ENCODE data around the gene PLA2G6.
A peak's percentile ranks its signal among the peaks of the same experiment; 100 is the strongest.

Gene PLA2G6

DNA sequence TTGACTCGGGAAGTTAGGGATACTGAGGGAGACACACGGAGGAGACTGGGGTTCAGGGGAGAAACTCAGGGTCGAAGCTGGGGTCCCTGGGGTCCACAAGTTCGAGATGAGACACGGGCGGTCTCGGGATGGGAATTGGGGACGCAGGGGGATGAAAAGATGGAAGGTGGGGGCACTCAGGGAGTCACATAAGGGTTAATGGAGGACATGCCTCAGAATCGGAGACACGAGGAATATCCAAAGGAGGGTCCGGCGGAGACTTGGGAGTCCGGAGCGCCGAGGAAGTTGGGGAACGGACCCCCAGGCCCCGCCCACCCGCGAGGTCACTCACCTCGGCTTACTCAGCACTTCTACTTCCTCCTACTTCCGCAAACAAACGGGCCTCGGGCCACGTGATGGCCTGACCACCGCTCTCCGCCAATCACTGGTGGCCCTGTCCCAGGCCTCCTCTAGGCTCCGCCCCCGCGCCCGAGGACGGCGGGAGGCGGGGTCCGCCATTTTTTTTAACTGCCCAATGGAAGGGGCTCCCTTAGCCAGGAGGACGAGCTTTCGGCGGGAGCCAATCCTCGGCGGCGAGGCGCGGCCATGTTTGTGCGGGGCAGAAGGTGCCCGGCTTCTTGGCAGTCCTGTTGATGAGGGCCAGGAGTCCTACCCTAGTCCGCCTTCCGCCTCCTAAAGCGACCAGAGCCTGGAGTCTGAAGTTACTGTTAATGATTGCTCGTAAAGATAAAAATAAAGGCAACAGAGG is at the start of gene PLA2G6:
Gene PLA2G6 (minus strand): TSS at position 378 of the 748 bp plus-strand sequence. CDS start 12,404 bp downstream, outside the sequence.
- DNase-seq: peak; percentile 99

DNA sequence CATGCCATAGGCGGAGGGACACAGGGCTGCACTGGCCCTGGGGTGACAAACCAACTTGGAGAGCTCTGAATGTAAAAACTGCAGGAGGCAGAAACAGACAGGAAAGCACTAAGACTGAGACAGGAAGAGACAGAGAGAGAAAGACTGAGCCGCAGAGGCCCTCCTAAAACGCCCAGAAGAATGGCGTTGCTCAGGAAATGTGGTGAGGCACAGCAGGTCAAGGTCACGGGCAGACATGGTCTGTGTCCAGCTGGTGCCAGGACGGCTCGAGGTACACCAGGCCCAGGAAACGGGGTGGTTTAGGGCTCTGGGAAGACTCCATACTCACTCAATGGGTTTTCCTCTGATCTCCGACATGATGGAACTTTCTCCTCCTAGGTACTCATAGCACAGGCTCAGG is 49.3 kb upstream of the PLA2G6 start:
- DNase-seq: no peak

- peak; percentile 77 for DNase-seq
These were observed 48.6 kb upstream of the PLA2G6 start for GRCh38 chr22:38230108-38230825.

DNA sequence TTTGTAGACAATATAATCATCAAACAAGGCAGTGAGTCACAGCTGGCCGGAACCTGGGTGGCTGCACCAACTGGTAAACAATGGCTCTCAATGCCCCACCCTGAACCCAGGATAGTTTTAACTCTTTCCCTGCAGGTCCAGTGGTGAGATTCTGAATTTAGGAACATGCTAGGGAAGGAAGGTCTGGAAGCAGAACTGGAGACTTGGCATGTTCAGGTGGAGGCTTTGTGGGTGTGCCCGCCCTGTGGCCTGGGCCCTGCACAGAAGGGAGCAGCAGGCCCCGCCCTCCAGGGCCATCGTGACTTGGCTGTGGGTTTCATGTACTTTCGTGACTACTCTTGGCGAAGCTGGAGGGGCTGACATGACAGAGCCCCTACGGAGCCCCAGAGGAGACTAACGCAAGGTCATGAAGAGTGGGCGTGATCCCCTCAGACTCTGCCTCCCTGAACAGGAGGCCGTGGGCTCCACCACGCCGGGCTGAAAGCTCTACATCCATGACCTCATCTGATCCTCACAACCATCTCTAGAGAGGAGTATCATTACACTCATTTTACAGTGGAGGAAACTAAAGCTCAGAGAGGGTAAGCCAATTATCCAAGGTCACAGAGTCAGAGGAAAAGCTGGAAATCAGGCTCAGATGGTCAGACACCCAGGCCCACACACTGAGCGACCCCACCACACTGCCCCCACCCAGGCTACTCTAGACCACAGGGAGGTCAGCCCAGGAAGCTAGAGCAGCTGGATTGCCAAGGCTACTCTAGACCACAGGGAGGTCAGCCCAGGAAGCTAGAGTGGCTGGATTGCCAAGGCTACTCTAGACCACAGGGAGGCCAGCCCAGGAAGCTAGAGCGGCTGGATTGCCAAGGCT is 47.5 kb upstream of the PLA2G6 start:
- peak; percentile 51 for DNase-seq

GRCh38 chr22:38228326-38228872 is 46.8 kb upstream of the PLA2G6 start:
- DNase-seq: no peak

- DNase-seq: no peak
These were observed 45.4 kb upstream of the PLA2G6 start for GRCh38 chr22:38226853-38227649.

DNA sequence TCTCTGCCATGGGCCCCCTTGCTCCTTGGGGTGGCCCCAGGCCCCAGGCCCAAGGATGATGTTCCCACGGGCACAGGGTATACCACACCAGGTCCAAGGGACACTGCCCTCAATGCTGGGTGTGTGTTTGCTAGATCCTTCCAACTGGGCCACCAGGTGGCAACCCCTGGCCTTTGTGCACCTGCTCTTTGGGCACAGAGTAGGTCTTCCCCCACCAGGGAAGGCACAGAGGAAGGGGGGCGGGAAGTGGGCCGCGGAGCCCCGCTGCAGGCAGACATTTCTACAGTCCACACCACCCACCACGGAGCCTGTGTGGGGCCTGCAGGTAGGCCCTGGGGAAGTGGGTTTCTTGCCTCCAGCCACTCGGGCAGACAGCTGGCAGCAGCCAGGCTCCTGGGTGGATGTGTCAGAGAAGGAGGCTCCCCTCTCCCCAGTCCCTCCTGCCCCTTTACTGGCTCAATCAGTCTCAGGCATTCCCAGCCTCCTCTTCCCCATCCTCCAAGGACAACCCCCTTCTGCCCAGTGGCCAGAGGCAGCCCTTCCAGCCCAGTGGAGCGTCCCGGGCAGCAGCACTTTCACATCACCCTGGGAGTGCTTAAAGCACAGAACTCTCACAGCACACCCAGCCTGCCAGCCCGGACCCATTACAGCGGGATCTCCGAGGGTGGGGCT is 41.8 kb upstream of the PLA2G6 start:
- DNase-seq: no peak

- no peak for DNase-seq
These were observed 41.1 kb upstream of the PLA2G6 start for GRCh38 chr22:38222797-38223119.

DNA sequence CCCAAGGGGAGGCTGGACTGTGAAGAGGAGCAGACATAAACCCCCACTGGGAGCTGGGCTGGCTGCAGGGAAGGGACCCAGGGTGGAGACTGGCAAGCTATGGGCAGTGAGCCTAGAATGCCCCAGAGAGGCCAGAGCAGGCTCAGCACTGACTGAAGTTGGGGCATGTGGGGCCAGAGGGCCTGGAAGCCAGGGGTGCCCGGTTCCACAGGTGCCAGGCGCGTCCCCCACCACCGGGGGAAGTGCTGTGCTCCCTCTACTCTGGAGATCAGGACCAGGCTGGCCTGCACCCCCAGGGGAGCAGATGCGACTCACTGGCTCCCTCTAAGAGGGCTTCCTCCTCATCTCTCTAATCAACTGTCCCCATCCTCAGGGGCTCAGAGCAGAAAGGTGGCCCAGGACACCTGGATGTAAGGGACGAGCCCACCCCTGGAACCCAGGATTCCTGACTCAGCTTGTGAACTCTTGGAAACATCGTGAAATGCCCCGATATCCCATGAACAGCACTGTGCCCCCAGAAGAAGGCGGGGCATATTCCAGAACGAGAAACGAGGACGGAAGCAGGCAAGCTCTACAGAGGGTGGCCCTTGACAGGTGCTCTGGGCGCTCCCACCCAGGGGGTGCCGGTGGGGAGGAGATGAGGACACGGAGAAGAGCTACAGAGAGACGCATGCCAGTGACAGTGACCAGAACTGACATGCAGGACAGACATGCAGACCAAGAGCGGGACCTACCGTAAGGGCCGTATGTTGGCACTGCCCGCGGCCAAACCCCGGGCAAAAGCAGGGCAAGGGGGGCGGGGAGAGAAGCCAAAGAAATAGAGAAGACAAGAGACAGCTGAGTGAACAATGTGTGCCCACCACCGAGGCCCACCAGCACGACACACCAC is 40.5 kb upstream of the PLA2G6 start:
- DNase-seq: no peak

- no peak for DNase-seq
These were observed 39.8 kb upstream of the PLA2G6 start for GRCh38 chr22:38221407-38221806.

- no peak for DNase-seq
These were observed 39.2 kb upstream of the PLA2G6 start for GRCh38 chr22:38220653-38221386.

DNA sequence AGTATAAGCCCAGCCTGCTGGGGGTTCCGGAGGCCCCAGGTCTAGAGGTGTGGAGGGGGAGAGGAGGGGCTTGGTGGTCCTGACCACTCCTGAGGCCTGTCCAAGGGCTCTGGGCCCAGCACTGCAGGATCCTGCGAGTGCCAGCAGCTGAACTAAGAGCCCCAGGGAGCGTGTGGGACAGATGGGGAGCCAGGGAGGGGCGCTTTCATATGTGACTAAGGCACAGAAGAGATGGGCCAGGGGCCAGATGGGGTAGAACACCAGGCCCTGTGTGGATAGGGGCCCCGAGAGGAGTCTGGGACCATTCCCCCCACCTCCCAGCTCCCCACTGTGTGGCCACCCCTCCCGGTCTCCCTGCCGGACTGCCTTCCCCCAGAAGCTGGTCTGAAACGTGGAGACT is 38.5 kb upstream of the PLA2G6 start:
- no peak for DNase-seq

GRCh38 chr22:38219632-38220031 is 38.0 kb upstream of the PLA2G6 start:
- DNase-seq: no peak

DNA sequence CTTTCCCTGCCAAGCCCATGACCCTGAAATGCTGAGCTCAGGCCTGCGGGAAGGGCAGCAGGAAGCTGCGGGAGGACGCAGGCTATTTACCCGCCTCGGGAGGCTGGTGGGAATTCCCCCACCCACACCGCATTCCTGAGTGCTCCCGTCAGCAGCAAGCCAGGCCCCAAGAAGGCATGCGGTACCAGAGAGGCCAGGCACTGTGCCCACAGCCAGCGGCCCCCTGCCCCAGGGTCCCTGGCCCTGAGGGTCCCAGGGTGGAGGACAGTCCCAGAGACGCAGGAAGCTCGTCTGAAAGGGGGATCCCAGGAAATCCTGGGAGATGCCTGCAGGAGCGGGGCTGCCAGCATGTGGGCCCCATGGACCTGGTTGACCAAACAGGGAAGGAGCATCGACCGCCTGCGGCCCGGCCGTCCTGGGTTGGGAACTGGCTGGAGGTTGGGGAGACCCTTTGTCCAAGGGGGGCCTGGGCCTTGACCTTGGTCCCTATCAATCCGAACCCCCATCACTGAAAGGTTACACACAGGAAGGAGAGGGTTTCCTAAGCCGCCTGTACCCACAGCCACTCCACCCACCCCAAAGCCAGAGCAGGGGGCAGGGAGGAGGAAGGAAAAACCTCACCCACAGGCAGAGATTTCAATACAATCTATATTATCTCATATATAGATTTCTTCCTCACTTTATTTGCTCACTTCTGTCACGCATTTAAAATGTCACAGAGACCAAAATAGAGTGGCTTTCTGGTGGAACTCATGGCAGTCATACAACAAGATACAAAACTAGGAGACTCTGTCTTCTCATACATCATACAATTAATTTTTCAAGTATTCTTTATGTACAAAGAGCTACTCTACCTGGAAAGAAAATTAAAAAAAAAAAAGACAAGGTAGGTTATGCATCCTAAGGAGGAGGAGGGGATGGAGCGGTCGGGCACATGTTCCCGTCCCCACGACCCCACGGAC is 37.3 kb upstream of the PLA2G6 start:
- no peak for DNase-seq

DNA sequence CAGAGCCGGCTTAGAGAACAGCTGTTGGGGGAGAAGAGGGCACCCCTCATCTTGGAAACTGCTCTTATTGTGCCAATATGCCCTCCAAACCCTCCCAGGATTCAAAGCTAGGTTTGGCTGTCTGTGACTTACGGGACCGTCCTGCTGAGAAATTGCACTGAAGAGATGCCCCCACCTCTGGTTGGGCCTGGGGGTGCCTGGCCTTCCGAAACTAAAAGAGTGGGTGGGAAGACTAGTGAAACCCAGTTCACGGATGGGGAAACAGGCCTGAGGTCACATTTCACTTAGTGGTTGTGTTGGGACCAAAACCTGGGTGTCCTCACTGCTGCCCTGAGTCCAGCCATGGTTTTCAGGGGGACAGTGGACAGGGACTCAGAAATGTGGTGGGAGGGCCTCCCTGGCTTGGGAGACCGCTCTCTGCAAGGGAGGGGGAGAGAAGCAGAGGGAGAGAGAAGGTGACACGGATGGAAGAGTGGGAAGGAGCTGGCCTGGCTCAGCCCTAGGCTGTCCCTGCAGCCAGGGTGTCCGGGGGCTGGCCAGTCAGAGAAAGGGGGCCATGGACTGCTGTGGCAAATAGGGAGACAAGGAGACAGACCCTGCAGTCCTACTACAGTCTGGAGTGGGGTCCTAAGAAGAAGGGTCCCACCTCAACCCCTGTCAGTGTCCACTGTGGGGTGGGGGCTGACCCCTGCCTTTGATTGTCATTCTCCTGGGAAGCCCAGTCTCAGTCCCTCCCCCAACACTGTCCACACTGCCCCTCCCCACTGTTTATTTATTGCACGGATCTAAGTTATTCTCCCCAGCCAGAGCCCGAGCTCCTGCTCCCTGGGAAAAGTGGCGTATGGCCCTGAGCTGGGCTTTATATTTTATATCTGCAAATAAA is 33.8 kb upstream of the PLA2G6 start:
- DNase-seq: no peak

DNA sequence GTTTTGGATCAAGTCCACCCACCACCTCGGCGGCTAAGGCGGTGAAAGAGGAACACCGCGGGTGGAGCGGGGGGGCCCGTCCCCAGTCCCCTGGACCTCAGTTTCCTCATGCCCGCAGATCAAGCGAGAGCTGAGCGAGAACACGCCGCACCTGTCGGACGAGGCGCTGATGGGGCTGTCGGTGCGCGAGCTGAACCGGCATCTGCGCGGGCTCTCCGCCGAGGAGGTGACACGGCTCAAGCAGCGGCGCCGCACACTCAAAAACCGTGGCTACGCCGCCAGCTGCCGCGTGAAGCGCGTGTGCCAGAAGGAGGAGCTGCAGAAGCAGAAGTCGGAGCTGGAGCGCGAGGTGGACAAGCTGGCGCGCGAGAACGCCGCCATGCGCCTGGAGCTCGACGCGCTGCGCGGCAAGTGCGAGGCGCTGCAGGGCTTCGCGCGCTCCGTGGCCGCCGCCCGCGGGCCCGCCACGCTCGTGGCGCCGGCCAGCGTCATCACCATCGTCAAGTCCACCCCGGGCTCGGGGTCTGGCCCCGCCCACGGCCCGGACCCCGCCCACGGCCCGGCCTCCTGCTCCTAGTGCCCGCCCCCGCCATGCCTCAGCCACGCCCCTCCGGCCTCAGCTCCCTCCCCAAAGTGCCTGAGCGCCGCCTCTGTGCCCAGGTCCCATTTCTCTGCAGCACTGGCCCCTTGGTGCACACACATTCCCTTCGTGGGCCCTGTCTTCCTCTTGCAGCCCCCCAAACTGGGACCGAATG is 32.8 kb upstream of the PLA2G6 start:
- peak; percentile 54 for DNase-seq

GRCh38 chr22:38213990-38214301 is 32.3 kb upstream of the PLA2G6 start:
- no peak for DNase-seq
